ENCODE data around the gene EMP3. TPM values are rescaled to one million over a fixed set of nuclear protein-coding genes. Genes with fewer than 3 reads are reported as not detected.

The EMP3 gene
- total RNA-seq, 1 experiment from 2014 or later: 92.9 TPM

DNA sequence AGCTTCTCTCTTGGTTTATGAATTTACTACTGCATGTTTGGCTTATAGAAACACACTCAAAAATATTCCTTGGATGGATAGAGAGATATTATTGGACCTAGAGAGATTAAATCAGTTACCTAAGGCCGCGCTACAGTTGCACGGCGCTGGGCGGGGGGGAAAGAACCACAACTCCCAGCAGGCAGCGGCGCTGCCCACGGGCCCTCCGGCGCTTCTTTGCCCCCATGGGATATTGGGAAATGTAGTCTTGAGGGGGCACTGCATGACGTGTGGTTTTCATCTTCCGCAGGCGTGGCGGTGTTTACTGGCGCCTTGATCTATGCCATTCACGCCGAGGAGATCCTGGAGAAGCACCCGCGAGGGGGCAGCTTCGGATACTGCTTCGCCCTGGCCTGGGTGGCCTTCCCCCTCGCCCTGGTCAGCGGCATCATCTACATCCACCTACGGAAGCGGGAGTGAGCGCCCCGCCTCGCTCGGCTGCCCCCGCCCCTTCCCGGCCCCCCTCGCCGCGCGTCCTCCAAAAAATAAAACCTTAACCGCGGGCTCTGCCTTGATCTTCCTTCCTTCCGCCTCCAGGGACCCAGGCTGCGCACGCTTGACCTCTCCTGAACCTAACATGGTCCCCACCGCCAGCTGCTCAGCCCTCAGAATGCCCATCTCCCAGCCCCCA, 4.8 kb downstream of the EMP3 start (continued):
- TF ChIP-seq, protein P1, sequence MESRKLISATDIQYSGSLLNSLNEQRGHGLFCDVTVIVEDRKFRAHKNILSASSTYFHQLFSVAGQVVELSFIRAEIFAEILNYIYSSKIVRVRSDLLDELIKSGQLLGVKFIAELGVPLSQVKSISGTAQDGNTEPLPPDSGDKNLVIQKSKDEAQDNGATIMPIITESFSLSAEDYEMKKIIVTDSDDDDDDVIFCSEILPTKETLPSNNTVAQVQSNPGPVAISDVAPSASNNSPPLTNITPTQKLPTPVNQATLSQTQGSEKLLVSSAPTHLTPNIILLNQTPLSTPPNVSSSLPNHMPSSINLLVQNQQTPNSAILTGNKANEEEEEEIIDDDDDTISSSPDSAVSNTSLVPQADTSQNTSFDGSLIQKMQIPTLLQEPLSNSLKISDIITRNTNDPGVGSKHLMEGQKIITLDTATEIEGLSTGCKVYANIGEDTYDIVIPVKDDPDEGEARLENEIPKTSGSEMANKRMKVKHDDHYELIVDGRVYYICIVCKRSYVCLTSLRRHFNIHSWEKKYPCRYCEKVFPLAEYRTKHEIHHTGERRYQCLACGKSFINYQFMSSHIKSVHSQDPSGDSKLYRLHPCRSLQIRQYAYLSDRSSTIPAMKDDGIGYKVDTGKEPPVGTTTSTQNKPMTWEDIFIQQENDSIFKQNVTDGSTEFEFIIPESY (IDR thresholded peaks at IDR 0.05; ENCODE audit: extremely low read depth, insufficient replicate concordance, low read length): no peak
- no peak for TF ChIP-seq ZNF274 (IDR thresholded peaks at IDR 0.05; ENCODE audit: low read depth, low read length)
- TF ChIP-seq, protein P2, sequence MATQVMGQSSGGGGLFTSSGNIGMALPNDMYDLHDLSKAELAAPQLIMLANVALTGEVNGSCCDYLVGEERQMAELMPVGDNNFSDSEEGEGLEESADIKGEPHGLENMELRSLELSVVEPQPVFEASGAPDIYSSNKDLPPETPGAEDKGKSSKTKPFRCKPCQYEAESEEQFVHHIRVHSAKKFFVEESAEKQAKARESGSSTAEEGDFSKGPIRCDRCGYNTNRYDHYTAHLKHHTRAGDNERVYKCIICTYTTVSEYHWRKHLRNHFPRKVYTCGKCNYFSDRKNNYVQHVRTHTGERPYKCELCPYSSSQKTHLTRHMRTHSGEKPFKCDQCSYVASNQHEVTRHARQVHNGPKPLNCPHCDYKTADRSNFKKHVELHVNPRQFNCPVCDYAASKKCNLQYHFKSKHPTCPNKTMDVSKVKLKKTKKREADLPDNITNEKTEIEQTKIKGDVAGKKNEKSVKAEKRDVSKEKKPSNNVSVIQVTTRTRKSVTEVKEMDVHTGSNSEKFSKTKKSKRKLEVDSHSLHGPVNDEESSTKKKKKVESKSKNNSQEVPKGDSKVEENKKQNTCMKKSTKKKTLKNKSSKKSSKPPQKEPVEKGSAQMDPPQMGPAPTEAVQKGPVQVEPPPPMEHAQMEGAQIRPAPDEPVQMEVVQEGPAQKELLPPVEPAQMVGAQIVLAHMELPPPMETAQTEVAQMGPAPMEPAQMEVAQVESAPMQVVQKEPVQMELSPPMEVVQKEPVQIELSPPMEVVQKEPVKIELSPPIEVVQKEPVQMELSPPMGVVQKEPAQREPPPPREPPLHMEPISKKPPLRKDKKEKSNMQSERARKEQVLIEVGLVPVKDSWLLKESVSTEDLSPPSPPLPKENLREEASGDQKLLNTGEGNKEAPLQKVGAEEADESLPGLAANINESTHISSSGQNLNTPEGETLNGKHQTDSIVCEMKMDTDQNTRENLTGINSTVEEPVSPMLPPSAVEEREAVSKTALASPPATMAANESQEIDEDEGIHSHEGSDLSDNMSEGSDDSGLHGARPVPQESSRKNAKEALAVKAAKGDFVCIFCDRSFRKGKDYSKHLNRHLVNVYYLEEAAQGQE (IDR thresholded peaks at IDR 0.05; ENCODE audit: low read depth): no peak

DNA sequence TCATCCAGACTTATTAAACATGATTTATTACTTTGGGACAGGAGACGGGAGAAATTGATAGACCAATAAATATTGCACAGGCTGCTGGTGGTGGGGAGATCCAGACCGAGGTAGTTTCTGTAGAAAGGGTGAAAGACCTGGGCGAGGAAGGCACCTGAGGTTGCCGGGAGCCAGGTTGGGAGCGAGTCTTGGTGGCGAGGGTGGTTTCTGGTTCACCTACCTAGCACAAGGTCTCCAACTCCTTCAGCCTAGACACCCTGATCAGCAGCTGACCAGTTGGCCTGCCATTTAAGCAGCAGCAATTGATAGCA, 7.0 kb downstream of the EMP3 start:
- DNase-seq (ENCODE audit: low read depth, low spot score): no peak
- Histone ChIP-seq H3K4me1 (ENCODE audit: control insufficient read depth in 1 of 2, insufficient read depth in 2 of 2, low read length in 2 of 2) (peaks cover 12 to 38% of the 10 kb centered on the region in 2 experiments), H3K36me3 (ENCODE audit: control insufficient read depth in 1 of 2, insufficient read depth in 2 of 2, low read length in 2 of 2) (peaks cover 0 to 6% of the 10 kb centered on the region in 2 experiments; a peak in 1 of 4 replicates), H3K79me2 (ENCODE audit: insufficient read depth, low read length) (peaks cover 6% of the 10 kb centered on the region; the same call in 1 of the 2 replicates), H3K9ac (ENCODE audit: low read length) (peak overlapping the region; percentile 70), H3K27me3 (ENCODE audit: insufficient read depth, low read length) (no peaks in the 10 kb centered on the region), H2AFZ (ENCODE audit: low read depth, low read length, poor library complexity, severe bottlenecking) (no peak overlapping the region), H4K20me1 (ENCODE audit: insufficient read depth) (no peaks in the 10 kb centered on the region), H3K27ac (ENCODE audit: low read depth, low read length) (peak overlapping the region; percentile 74), H3K9me3 (ENCODE audit: control insufficient read depth in 1 of 2, insufficient read depth in 1 of 2, low read depth in 1 of 2, low read length in 2 of 2) (no peaks in the 10 kb centered on the region), H3K9me2 (ENCODE audit: insufficient read depth) (no peaks in the 10 kb centered on the region), H3K4me3 (replicated peaks in 1 of 2; ENCODE audit: low read depth in 1 of 2, low read length in 2 of 2) (peak overlapping the region in 1 of 2 experiments; percentile 21; a peak in 2 of 4 replicates), H3K4me2 (ENCODE audit: low read length) (peak overlapping the region; percentile 97)
- intact Hi-C loops (cut with micrococcal nuclease): loop anchor here (2.0 kb wide), 1 partner anchor 18 kb away; no protein-coding TSS in a partner anchor
- POLR2A ChIA-PET: interaction anchor here (0.6 to 2.7 kb wide), 7 partner anchors 8 to 287 kb away, joined by 3 to 53 read pairs (median 4); partner anchors contain the start of genes EMP3, RPL18, SPHK2 and SYNGR4
- CTCF ChIA-PET: interaction anchor here (0.7 to 4.4 kb wide), 12 partner anchors 9 to 256 kb away, joined by 3 to 158 read pairs (median 4); partner anchors contain the start of genes EMP3, KDELR1, SYNGR4 and TMEM143
- RAD21 ChIA-PET (ENCODE audit: low non-redundant PET in 1 of 2, low total read pairs in 2 of 2, uncharacterized antibody in 2 of 2, unreplicated experiment in 2 of 2): interaction anchor here (1.6 to 3.5 kb wide), 3 partner anchors 11 to 66 kb away, joined by 7 to 54 read pairs (median 32); a partner anchor contains a TSS
- no TSS peak for BruUV-seq (replicated peaks)
- TF ChIP-seq POLR2A (IDR thresholded peaks at IDR 0.05; ENCODE audit: borderline replicate concordance, extremely low read depth, insufficient read depth, insufficient read length) (no peak), YY1 (IDR thresholded peaks at IDR 0.05; ENCODE audit: extremely low read depth, insufficient replicate concordance, low read depth, low read length) (no peak), TCF7L2 (IDR thresholded peaks at IDR 0.05; ENCODE audit: borderline replicate concordance, extremely low read depth, insufficient read depth, insufficient read length) (no peak)
- no peak for ATAC-seq

Data from HCT116 (cell line).